Measurements from ENCODE around the gene PLCB1.

- TF ChIP-seq CTCF (conservative IDR thresholded peaks at IDR 0.05) (no peak), EZH2 (IDR thresholded peaks at IDR 0.05; ENCODE audit: low read depth) (no peak)
Measured at GRCh38 chr20:8170921-8171320, 38.9 kb downstream of the PLCB1 start.

All from PC-9 (cell line).